Measurements from ENCODE around the gene DNAH14. TPM values are rescaled to one million over a fixed set of nuclear protein-coding genes. Genes with fewer than 3 reads are reported as not detected.

DNAH14 gene
- total RNA-seq, 1 experiment from 2014 or later = 33.2 TPM

DNA sequence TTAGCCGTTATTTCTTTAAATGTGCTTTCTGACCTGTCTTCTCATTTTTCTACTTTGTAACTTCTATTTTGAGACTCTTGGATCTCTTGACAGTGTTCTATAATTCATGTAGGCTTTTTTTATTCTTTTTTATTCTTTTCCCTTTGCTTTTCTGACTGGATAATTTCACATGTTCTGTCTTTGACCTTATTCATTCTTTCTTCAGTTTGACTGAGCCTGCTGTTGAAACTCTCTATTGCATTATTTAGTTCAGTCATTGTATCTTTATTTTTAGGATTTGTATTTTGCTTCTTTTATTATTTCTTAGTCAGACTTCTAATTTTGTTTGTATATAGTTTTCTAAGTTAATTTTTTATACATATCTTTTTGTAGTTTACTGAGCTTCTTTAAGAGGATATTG lies 66.1 kb downstream of the DNAH14 start:
- no peak for ATAC-seq
- POLR2A ChIA-PET = no interaction called here
- Histone ChIP-seq H4K20me1 (ENCODE audit: insufficient read depth) (no peaks in the 10 kb centered on the region), H3K9me2 (ENCODE audit: insufficient read depth) (no peaks in the 10 kb centered on the region), H3K36me3 (ENCODE audit: control insufficient read depth in 1 of 2, insufficient read depth in 2 of 2, low read length in 2 of 2) (no peaks in the 10 kb centered on the region), H3K79me2 (ENCODE audit: insufficient read depth, low read length) (no peaks in the 10 kb centered on the region), H3K4me2 (ENCODE audit: low read length) (no peak overlapping the region), H3K9me3 (ENCODE audit: control insufficient read depth in 1 of 2, insufficient read depth in 1 of 2, low read depth in 1 of 2, low read length in 2 of 2) (no peaks in the 10 kb centered on the region), H3K4me3 (replicated peaks in 1 of 2; ENCODE audit: low read depth in 1 of 2, low read length in 2 of 2) (no peak overlapping the region), H3K27me3 (ENCODE audit: insufficient read depth, low read length) (no peaks in the 10 kb centered on the region), H2AFZ (ENCODE audit: low read depth, low read length, poor library complexity, severe bottlenecking) (no peak overlapping the region), H3K4me1 (ENCODE audit: control insufficient read depth in 1 of 2, insufficient read depth in 2 of 2, low read length in 2 of 2) (peaks cover 3 to 8% of the 10 kb centered on the region in 2 experiments; a peak in 2 of 4 replicates), H3K27ac (ENCODE audit: low read depth, low read length) (no peak overlapping the region), H3K9ac (ENCODE audit: low read length) (no peak overlapping the region)
- CTCF ChIA-PET = no interaction called here
- no peak for DNase-seq (ENCODE audit: low read depth, low spot score)
- RAD21 ChIA-PET (ENCODE audit: low non-redundant PET in 1 of 2, low total read pairs in 2 of 2, uncharacterized antibody in 2 of 2, unreplicated experiment in 2 of 2) = no interaction called here
- TF ChIP-seq CBX3 (IDR thresholded peaks at IDR 0.05; ENCODE audit: low read depth) = peak; percentile 38; the same call in 1 of the 2 replicates
- no peak for TF ChIP-seq ZNF274 (IDR thresholded peaks at IDR 0.05; ENCODE audit: low read depth, low read length)
- no TSS peak for BruUV-seq (replicated peaks)
- intact Hi-C loops (cut with micrococcal nuclease) = no loop called here

DNA sequence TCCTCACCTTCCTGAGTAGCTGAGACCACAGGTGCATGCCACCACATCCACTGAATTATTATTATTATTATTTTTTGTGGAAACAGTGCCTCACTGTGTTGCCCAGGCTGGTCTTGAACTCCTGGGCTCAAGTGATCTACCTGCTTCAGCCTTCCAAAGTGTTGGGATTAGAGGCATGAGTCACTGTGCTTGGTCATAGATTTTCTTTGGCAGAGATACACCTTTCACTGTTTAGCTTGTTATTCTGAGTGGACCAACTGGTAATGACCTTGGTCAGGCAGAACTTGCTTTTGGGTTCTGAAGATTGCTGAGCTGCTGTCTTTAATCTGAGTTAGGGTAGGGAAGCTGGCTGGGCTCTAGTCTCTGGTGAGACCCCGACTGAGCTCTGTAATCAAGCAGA lies 66.8 kb downstream of the DNAH14 start:
- DNase-seq (ENCODE audit: low read depth, low spot score) (peak; percentile 33), ATAC-seq (peak; percentile 59)
- no peaks in the 10 kb centered on the region for H3K9me2 ChIP-seq (ENCODE audit: insufficient read depth)
- no peaks in the 10 kb centered on the region for H4K20me1 ChIP-seq (ENCODE audit: insufficient read depth)
- no peak overlapping the region for H3K4me3 ChIP-seq (replicated peaks in 1 of 2; ENCODE audit: low read depth in 1 of 2, low read length in 2 of 2)
- H3K9me3 ChIP-seq (ENCODE audit: control insufficient read depth in 1 of 2, insufficient read depth in 1 of 2, low read depth in 1 of 2, low read length in 2 of 2) = no peaks in the 10 kb centered on the region
- no peaks in the 10 kb centered on the region for H3K36me3 ChIP-seq (ENCODE audit: control insufficient read depth in 1 of 2, insufficient read depth in 2 of 2, low read length in 2 of 2)
- intact Hi-C loops (cut with micrococcal nuclease) = no loop called here
- ChIA-PET RAD21 (ENCODE audit: low non-redundant PET in 1 of 2, low total read pairs in 2 of 2, uncharacterized antibody in 2 of 2, unreplicated experiment in 2 of 2) (no interaction called here), CTCF (no interaction called here), POLR2A (no interaction called here)
- peak overlapping the region; percentile 18; the same call in 1 of the 2 replicates for H3K4me2 ChIP-seq (ENCODE audit: low read length)
- H3K27me3 ChIP-seq (ENCODE audit: insufficient read depth, low read length) = no peaks in the 10 kb centered on the region
- no peak overlapping the region for H3K9ac ChIP-seq (ENCODE audit: low read length)
- TF ChIP-seq JUND (IDR thresholded peaks at IDR 0.05) = peak; percentile 42
- no peak for TF ChIP-seq REST (IDR thresholded peaks at IDR 0.05; ENCODE audit: low read depth)
- TF ChIP-seq, protein P1, sequence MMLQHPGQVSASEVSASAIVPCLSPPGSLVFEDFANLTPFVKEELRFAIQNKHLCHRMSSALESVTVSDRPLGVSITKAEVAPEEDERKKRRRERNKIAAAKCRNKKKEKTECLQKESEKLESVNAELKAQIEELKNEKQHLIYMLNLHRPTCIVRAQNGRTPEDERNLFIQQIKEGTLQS (IDR thresholded peaks at IDR 0.05) = no peak
- TF ChIP-seq FOSL1 (IDR thresholded peaks at IDR 0.05; ENCODE audit: low read depth) = peak; percentile 47
- TF ChIP-seq SIN3A (IDR thresholded peaks at IDR 0.05; ENCODE audit: low read depth) = no peak
- TF ChIP-seq CBX3 (IDR thresholded peaks at IDR 0.05; ENCODE audit: low read depth) = no peak
- no peak for TF ChIP-seq EZH2phosphoT487 (IDR thresholded peaks at IDR 0.05; ENCODE audit: borderline replicate concordance)
- TF ChIP-seq EZH2 (IDR thresholded peaks at IDR 0.05) = no peak
- no peak for TF ChIP-seq POLR2A (IDR thresholded peaks at IDR 0.05; ENCODE audit: borderline replicate concordance, extremely low read depth, insufficient read depth, insufficient read length)
- no peaks in the 10 kb centered on the region for H3K79me2 ChIP-seq (ENCODE audit: insufficient read depth, low read length)
- peaks cover 3 to 8% of the 10 kb centered on the region in 2 experiments; a peak in 2 of 4 replicates for H3K4me1 ChIP-seq (ENCODE audit: control insufficient read depth in 1 of 2, insufficient read depth in 2 of 2, low read length in 2 of 2)
- no TSS peak for BruUV-seq (replicated peaks)
- H2AFZ ChIP-seq (ENCODE audit: low read depth, low read length, poor library complexity, severe bottlenecking) = no peak overlapping the region
- no peak overlapping the region for H3K27ac ChIP-seq (ENCODE audit: low read depth, low read length)
